ENCODE results near the gene RIMKLB. TPM values are rescaled to one million over a fixed set of nuclear protein-coding genes. Genes with fewer than 3 reads are reported as not detected.

The RIMKLB gene
- total RNA-seq, 4 donors from 2014 or later: 2.0 to 20.8 (median 7.2) TPM

DNA sequence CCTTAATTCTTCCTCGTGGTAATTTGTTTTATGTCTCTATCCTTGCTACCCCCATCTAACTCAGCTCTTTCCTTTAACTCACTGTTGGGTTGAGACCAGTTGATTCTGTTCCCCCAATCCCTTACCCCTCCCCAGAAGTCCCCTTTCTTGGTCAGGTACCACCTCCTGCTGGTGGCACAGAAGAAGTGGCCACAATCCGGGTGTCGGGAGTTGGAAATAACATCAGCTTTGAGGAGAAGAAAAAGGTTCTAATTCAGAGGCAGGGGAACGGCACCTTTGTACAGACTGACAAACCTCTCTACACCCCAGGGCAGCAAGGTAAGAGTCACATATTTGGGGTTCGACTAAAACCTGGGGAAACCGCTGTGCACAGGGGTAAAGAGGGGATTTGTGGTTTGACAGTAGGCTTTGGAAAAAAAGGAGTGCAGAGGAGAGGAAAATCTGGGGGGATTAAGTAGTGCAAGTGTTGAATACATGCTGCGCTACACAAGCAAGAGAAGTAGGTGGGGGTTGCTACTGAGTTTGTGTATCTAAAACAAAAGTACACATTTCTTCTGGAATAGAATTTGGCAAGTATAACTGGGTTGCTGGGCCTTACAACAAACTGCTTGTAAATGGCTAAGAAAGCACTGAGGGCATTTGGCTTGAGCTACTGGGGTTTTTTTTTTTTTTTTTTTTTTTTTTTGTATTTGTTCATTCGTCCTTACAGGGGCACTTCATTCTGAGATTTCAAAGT, 125.9 kb downstream of the RIMKLB start:
- no peaks in the 10 kb centered on the region for H3K4me1 ChIP-seq
- no peak overlapping the region for H3K27ac ChIP-seq
- H3K36me3 ChIP-seq: no peaks in the 10 kb centered on the region
- in situ Hi-C loops (cut with MboI; ENCODE audit: low pct_ligation_motif_present in 1 of 4, low pct_unique_long_range_greater_than_20kb in 1 of 4, low sequenced_read_pairs in 3 of 4) (no loop called here), intact Hi-C loops (cut with DNase I; ENCODE audit: low total_unique reads) (no loop called here)
- DNase-seq: no peak
- H3K4me3 ChIP-seq: no peak overlapping the region
- 42 to 48% methylated on average over 6 to 8 of the region's 8 CpGs for WGBS, 2 donors (ENCODE audit: low coverage in 1 of 2)
- TF ChIP-seq, protein P1, sequence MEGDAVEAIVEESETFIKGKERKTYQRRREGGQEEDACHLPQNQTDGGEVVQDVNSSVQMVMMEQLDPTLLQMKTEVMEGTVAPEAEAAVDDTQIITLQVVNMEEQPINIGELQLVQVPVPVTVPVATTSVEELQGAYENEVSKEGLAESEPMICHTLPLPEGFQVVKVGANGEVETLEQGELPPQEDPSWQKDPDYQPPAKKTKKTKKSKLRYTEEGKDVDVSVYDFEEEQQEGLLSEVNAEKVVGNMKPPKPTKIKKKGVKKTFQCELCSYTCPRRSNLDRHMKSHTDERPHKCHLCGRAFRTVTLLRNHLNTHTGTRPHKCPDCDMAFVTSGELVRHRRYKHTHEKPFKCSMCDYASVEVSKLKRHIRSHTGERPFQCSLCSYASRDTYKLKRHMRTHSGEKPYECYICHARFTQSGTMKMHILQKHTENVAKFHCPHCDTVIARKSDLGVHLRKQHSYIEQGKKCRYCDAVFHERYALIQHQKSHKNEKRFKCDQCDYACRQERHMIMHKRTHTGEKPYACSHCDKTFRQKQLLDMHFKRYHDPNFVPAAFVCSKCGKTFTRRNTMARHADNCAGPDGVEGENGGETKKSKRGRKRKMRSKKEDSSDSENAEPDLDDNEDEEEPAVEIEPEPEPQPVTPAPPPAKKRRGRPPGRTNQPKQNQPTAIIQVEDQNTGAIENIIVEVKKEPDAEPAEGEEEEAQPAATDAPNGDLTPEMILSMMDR (IDR thresholded peaks at IDR 0.05): peak; percentile 28 to 52 (median 44)
- no peak for TF ChIP-seq POLR2A (IDR thresholded peaks at IDR 0.05)
- H3K27me3 ChIP-seq: no peaks in the 10 kb centered on the region
- H3K9me3 ChIP-seq: no peaks in the 10 kb centered on the region

DNA sequence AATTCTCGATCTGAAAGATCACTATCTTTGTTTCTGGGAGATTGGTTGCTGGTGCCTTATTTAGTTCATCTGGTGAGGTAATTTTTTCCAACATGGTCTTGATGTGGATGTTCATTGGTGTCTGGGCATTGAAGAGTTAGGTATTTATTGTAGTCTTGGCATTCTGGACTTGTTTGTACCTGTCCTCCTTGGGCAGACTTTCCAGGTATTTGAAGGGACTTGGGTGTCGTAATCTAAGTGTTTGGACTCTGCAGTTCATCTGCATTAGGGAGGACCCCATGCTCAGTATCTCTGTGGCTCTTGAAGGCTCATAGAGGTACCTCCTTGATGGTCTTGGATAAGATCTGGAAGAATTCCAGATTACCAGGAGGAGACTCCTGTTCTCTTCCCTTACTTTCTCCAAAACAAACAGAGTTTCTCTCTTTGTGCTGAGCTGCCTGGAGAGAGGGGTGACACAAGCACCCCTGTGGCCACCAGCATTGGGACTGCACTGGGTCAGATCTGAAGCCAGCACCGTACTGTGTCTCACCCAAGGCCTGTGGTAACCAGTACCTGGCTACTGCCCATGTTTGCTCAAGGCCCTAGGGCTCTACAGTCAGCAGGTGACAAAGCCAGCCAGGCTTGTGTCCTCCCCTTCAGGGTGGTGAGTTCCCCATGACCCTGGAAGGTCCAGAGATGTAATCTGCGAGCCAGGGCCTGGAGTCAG, 129.9 kb downstream of the RIMKLB start:
- no peak for DNase-seq
- Histone ChIP-seq H3K4me3 (no peak overlapping the region), H3K9me3 (no peaks in the 10 kb centered on the region), H3K36me3 (no peaks in the 10 kb centered on the region), H3K27ac (no peak overlapping the region), H3K27me3 (no peaks in the 10 kb centered on the region), H3K4me1 (no peaks in the 10 kb centered on the region)
- in situ Hi-C loops (cut with MboI; ENCODE audit: low pct_ligation_motif_present in 1 of 4, low pct_unique_long_range_greater_than_20kb in 1 of 4, low sequenced_read_pairs in 3 of 4) (no loop called here), intact Hi-C loops (cut with DNase I; ENCODE audit: low total_unique reads) (no loop called here)
- 80 to 88% methylated on average over 2 to 4 of the region's 4 CpGs for WGBS, 2 donors (ENCODE audit: low coverage in 1 of 2)
- TF ChIP-seq POLR2A (IDR thresholded peaks at IDR 0.05) (no peak), POLR2AphosphoS5 (IDR thresholded peaks at IDR 0.05) (no peak), EP300 (IDR thresholded peaks at IDR 0.05; ENCODE audit: low read depth) (no peak)
- TF ChIP-seq, protein P1 (IDR thresholded peaks at IDR 0.05): no peak

DNA sequence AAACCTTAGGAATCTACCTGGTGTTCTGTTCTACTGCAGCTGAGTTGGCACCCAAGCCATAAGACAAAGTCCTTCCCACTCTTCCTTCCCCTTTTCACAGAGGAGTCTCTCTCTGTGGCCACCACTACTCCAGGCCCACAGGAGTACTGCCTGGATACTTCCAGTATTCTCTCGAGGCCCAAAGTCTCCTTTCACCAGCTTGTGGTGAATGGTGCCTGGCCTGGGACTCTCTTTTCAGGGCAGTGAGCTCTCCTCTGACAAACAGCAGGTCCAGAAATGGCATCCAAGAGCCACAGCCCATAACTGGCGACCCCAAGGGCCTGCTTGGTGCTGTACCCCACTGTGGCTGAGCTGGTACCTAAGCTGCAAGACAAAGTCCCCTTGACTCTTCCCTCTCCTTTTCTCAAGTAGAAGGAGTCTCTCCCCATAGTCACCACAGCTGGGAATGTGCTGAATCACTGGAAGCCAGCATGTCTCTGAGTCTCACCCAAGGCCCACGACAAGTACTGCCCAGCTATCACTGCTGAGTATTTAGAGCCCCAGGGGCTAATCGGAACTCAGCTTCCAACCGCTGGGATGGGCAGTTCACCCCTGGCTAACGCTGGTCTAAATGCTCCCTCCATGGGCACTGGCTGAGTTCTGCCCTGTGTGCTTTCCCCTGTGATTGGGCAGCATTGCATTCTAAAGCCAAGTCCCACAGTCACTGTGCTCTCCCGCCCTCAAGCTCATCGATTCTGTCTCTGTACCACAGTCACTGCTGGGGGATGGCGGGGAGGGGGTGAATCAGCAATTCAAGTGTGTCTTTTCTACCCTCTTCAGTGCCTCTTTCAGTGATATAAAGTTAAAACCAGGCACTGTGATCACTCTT, 130.7 kb downstream of the RIMKLB start:
- DNase-seq: no peak
- intact Hi-C loops (cut with DNase I; ENCODE audit: low total_unique reads) (no loop called here), in situ Hi-C loops (cut with MboI; ENCODE audit: low pct_ligation_motif_present in 1 of 4, low pct_unique_long_range_greater_than_20kb in 1 of 4, low sequenced_read_pairs in 3 of 4) (no loop called here)
- Histone ChIP-seq H3K4me1 (no peaks in the 10 kb centered on the region), H3K4me3 (no peak overlapping the region), H3K9me3 (no peaks in the 10 kb centered on the region), H3K36me3 (no peaks in the 10 kb centered on the region), H3K27ac (no peak overlapping the region), H3K27me3 (no peaks in the 10 kb centered on the region)
- 76 to 90% methylated on average over 3 to 9 of the region's 9 CpGs for WGBS, 2 donors (ENCODE audit: low coverage in 1 of 2)
- TF ChIP-seq POLR2A (IDR thresholded peaks at IDR 0.05) (no peak), POLR2AphosphoS5 (IDR thresholded peaks at IDR 0.05) (no peak), EP300 (IDR thresholded peaks at IDR 0.05; ENCODE audit: low read depth) (no peak)
- TF ChIP-seq, protein P1 (IDR thresholded peaks at IDR 0.05): no peak

GRCh38 chr12:8829125-8829518, 131.3 kb downstream of the RIMKLB start:
- intact Hi-C loops (cut with DNase I; ENCODE audit: low total_unique reads) (no loop called here), in situ Hi-C loops (cut with MboI; ENCODE audit: low pct_ligation_motif_present in 1 of 4, low pct_unique_long_range_greater_than_20kb in 1 of 4, low sequenced_read_pairs in 3 of 4) (no loop called here)
- Histone ChIP-seq H3K36me3 (no peaks in the 10 kb centered on the region), H3K4me3 (no peak overlapping the region), H3K27ac (no peak overlapping the region), H3K27me3 (no peaks in the 10 kb centered on the region), H3K4me1 (no peaks in the 10 kb centered on the region), H3K9me3 (no peaks in the 10 kb centered on the region)
- no peak for DNase-seq
- TF ChIP-seq EP300 (IDR thresholded peaks at IDR 0.05; ENCODE audit: low read depth) (no peak), POLR2AphosphoS5 (IDR thresholded peaks at IDR 0.05) (no peak), POLR2A (IDR thresholded peaks at IDR 0.05) (no peak)
- TF ChIP-seq, protein P1 (IDR thresholded peaks at IDR 0.05): no peak
- 79% methylated on average over 5 of the region's 5 CpGs; no CpG with 5 or more reads in 1 of the 2 donors for WGBS, 2 donors (ENCODE audit: low coverage in 1 of 2)

Measured in transverse colon (tissue), 4 donors.